Naive thymus-derived CD4-positive, alpha-beta T cell (primary cell): ENCODE results near the gene PXDN. TPM values are rescaled to one million over a fixed set of nuclear protein-coding genes. Genes with fewer than 3 reads are reported as not detected.

Experiments used
- ATAC-seq: fragments of 150-1000 bp; cut with Tn5 transposase; 2 replicates; pipeline ENCODE4 v1.10.0; 2021; ENCODE audit warnings: mild to moderate bottlenecking, moderate library complexity
- CTCF ChIA-PET: fragments of 350-600 bp; sonication (Branson Sonifier 250); formaldehyde crosslinking; loops from one replicate; lab custom pipeline; 2021; ENCODE audit warnings: antibody characterized with exemption; lab: Charles Lee
- POLR2A ChIA-PET: fragments of 350-600 bp; sonication (Branson Sonifier 250); formaldehyde crosslinking; loops from one replicate; lab custom pipeline; 2021; ENCODE audit warnings: antibody characterized with exemption, inconsistent platforms; lab: Charles Lee
- DNase-seq, 9 donors: peaks; one replicate each; pipeline versions ENCODE4 v3.0.0 to v3.0.0-alpha.2; 2020 to 2022; ENCODE audit warnings: mixed read lengths in 1 of 9
- H3K27ac ChIP-seq: one replicate; pipeline ENCODE4 v1.7.0; 2013; ENCODE audit warnings: mild to moderate bottlenecking, low read depth, low read length, moderate library complexity
- H3K27me3 ChIP-seq, 2 donors: one replicate each; pipeline ENCODE4 v1.7.0; 2013; ENCODE audit warnings: low read length in 2 of 2, mild to moderate bottlenecking in 2 of 2, moderate library complexity in 2 of 2; ENCODE audit not compliant: control insufficient read depth in 2 of 2, insufficient read depth in 2 of 2
- H3K36me3 ChIP-seq, 3 experiments: 1 replicate in 2 of 3; 2 replicates in 1 of 3; pipeline ENCODE4 v1.7.0; 2013; ENCODE audit warnings: low read length in 3 of 3, mild to moderate bottlenecking in 3 of 3, moderate library complexity in 1 of 3; ENCODE audit not compliant: insufficient read depth in 3 of 3, control insufficient read depth in 2 of 3
- H3K4me1 ChIP-seq, 2 donors: one replicate each; pipeline ENCODE4 v1.7.0; 2013; ENCODE audit warnings: low read length in 2 of 2, mild to moderate bottlenecking in 2 of 2, moderate library complexity in 1 of 2; ENCODE audit not compliant: control insufficient read depth in 2 of 2, insufficient read depth in 2 of 2
- H3K4me3 ChIP-seq: 2 replicates; pipeline ENCODE4 v1.7.0; 2013; ENCODE audit warnings: mild to moderate bottlenecking, low read length
- H3K9me3 ChIP-seq, 3 experiments: 1 replicate in 2 of 3; 2 replicates in 1 of 3; pipeline ENCODE4 v1.7.0; 2013; ENCODE audit warnings: low read length in 3 of 3; ENCODE audit not compliant: control insufficient read depth in 2 of 3
- H3K27ac Mint-ChIP-seq, 9 donors: one replicate each; pipeline ENCODE4 v1.8.0; 2020 to 2022; ENCODE audit warnings: mixed read lengths in 9 of 9, mild to moderate bottlenecking in 8 of 9, moderate library complexity in 5 of 9, inconsistent platforms in 2 of 9
- H3K27me3 Mint-ChIP-seq, 5 donors: one replicate each; pipeline ENCODE4 v1.8.0; 2021 to 2022; ENCODE audit warnings: mixed read lengths in 5 of 5, mild to moderate bottlenecking in 1 of 5
- H3K36me3 Mint-ChIP-seq, 5 donors: one replicate each; pipeline ENCODE4 v1.8.0; 2020 to 2022; ENCODE audit warnings: mixed read lengths in 5 of 5, mild to moderate bottlenecking in 3 of 5, inconsistent platforms in 1 of 5
- H3K4me1 Mint-ChIP-seq, 7 donors: one replicate each; pipeline ENCODE4 v1.8.0; 2020 to 2022; ENCODE audit warnings: mixed read lengths in 7 of 7, mild to moderate bottlenecking in 3 of 7, inconsistent platforms in 1 of 7
- H3K4me3 Mint-ChIP-seq, 10 donors: one replicate each; pipeline ENCODE4 v1.8.0; 2020 to 2022; ENCODE audit warnings: mild to moderate bottlenecking in 10 of 10, mixed read lengths in 10 of 10, moderate library complexity in 6 of 10, inconsistent platforms in 2 of 10
- H3K9me3 Mint-ChIP-seq, 11 donors: one replicate each; pipeline ENCODE4 v1.8.0; 2020 to 2022; ENCODE audit warnings: mixed read lengths in 11 of 11, mild to moderate bottlenecking in 4 of 11, inconsistent platforms in 1 of 11, moderate library complexity in 1 of 11
- intact Hi-C, 2 donors: fragments of 100-400 bp; cut with micrococcal nuclease; formaldehyde crosslinking; loops; one replicate each; pipeline ENCODE4 v1.15.1; 2023
- polyA plus RNA-seq, 2 donors: library from polyadenylated mRNA; unstranded; fragments of 300-500 nt; fragmentation: Illumina TruSeq; gene quantifications; one replicate each; pipeline ENCODE4 v1.2.3, GENCODE V29; 2021
- total RNA-seq, 6 experiments: library from RNA in 5 of 6; stranded (reverse) in 5 of 6; gene quantifications; 1 replicate in 5 of 6; 2 replicates in 1 of 6; pipeline ENCODE4 v1.2.3 and lab custom pipeline; 2021 to 2026

The PXDN gene
- total and polyA plus RNA-seq, 7 experiments from 2014 or later, result 0.47 to 3.1 (median 1.00) TPM; not detected in 3

DNA sequence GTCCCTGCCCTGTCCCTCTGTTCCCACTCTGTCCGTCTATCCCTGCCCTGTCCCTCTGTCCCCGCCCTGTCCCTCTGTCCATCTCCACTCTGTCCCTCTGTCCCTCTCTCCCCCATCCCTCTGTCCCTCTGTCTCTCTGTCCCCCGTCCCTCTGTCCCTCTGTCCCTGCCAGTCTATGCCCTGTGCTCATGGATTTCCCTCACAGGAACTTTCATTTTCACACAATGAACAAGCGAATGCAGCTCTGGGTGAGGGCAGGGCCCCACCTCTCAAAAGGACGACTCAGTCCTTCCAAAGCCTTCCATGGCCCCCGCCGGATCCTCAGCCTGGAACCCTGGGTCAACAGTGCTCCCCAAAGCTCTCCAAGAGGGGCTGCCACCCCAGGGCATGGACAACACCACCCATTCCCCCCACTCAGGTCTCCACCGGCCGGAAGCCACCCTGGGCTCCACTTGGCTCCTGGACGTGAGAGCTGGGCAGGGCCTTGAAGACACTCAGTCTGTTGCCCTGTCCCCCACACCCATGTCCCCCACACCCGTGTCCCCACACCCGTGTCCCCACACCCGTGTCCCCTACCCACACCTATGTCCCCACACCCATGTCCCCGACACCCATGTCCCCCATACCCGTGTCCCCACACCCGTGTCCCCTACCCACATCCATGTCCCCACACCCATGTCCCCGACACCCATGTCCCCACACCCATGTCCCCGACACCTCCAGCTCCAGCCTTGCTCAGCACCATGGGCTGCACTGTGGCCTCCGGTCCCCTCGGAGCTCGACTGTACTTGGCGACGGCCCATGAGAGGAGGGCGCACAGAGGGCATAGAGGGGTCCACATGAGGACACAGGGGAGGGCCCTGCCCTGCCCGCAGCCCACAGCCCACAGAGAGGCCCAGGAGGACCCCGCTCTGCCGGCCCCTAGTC lies 156.0 kb downstream of the PXDN start:
- intact Hi-C loops, result no loop called here
- POLR2A ChIA-PET, result no interaction called here
- no peak overlapping the region for H3K4me3 Mint-ChIP-seq
- H3K27ac Mint-ChIP-seq, result no peak overlapping the region
- DNase-seq (no peak), ATAC-seq (no peak)
- H3K27ac ChIP-seq, result no peak overlapping the region
- CTCF ChIA-PET, result no interaction called here
- H3K4me1 Mint-ChIP-seq, result peaks cover 0 to 2% (median 0%) of the 10 kb centered on the region in 7 donors
- H3K27me3 ChIP-seq, result no peaks in the 10 kb centered on the region
- no peaks in the 10 kb centered on the region for H3K4me1 ChIP-seq
- no peaks in the 10 kb centered on the region for H3K36me3 ChIP-seq
- H3K27me3 Mint-ChIP-seq, result peaks cover 0 to 27% (median 18%) of the 10 kb centered on the region in 5 donors
- peaks cover 0 to 7% (median 0%) of the 10 kb centered on the region in 5 donors for H3K36me3 Mint-ChIP-seq
- H3K9me3 Mint-ChIP-seq, result peaks cover 0 to 2% (median 0%) of the 10 kb centered on the region in 11 donors
- H3K9me3 ChIP-seq, result no peaks in the 10 kb centered on the region
- no peak overlapping the region for H3K4me3 ChIP-seq

- intact Hi-C loops, result no loop called here
- CTCF ChIA-PET, result no interaction called here
Observed at GRCh38 chr2:1586923-1587840, 157.1 kb downstream of the PXDN start.

DNA sequence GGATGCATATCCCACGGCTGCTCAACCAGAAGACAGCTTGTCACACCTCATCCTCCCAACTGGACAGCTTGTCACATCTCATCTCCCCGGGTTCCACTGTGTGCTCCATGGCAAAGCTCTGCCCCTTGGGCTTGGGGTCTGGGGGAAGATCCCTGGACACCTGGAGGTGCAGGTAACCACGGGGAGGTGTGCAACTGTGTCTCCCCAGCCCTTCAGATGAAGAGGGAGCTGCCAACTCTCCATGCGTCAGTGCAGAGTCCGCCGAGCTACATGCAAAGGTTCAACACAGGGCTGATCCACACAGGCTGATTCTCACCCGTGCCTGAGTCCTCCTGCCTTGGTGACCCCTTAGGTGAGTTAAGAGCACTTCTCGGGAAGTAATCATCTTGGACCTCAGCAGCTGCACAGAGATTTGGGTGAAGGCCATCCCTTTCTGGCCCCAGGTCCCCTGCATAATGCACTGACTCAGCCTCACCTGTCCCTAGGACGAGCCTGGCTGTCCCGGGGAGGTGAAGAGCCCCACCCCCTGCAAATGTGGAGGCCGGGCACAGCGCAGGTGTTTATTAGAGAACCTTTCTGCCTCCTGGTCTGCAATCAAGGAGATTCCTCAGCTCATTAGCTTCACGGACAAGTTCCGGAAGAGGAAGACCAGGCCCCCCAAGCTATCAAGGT lies 157.9 kb downstream of the PXDN start:
- Histone ChIP-seq H3K27ac (no peak overlapping the region), H3K4me1 (no peaks in the 10 kb centered on the region), H3K9me3 (no peaks in the 10 kb centered on the region), H3K27me3 (no peaks in the 10 kb centered on the region), H3K36me3 (no peaks in the 10 kb centered on the region), H3K4me3 (no peak overlapping the region)
- DNase-seq, result no peak
- H3K4me3 Mint-ChIP-seq, result no peak overlapping the region
- H3K9me3 Mint-ChIP-seq, result peaks cover 0 to 4% (median 0%) of the 10 kb centered on the region in 11 donors
- H3K27ac Mint-ChIP-seq, result no peak overlapping the region
- CTCF ChIA-PET, result no interaction called here
- ATAC-seq, result no peak
- peaks cover 0 to 7% (median 0%) of the 10 kb centered on the region in 5 donors for H3K36me3 Mint-ChIP-seq
- peaks cover 0 to 34% (median 23%) of the 10 kb centered on the region in 5 donors for H3K27me3 Mint-ChIP-seq
- POLR2A ChIA-PET, result no interaction called here
- peaks cover 0 to 12% (median 0%) of the 10 kb centered on the region in 7 donors for H3K4me1 Mint-ChIP-seq
- intact Hi-C loops, result no loop called here

More at GRCh38 chr2:1586923-1587840, 157.1 kb downstream of the PXDN start:
- no peak overlapping the region for H3K27ac ChIP-seq
- no peaks in the 10 kb centered on the region for H3K27me3 ChIP-seq
- H3K27ac Mint-ChIP-seq, result no peak overlapping the region
- H3K4me1 Mint-ChIP-seq, result peaks cover 0 to 9% (median 0%) of the 10 kb centered on the region in 7 donors
- peaks cover 0 to 29% (median 21%) of the 10 kb centered on the region in 5 donors for H3K27me3 Mint-ChIP-seq
- H3K9me3 Mint-ChIP-seq, result peaks cover 0 to 2% (median 0%) of the 10 kb centered on the region in 11 donors
- ATAC-seq, result no peak
- no peaks in the 10 kb centered on the region for H3K4me1 ChIP-seq
- no peaks in the 10 kb centered on the region for H3K36me3 ChIP-seq
- H3K4me3 ChIP-seq, result no peak overlapping the region
- H3K4me3 Mint-ChIP-seq, result no peak overlapping the region
- POLR2A ChIA-PET, result no interaction called here
- DNase-seq, result no peak
- no peaks in the 10 kb centered on the region for H3K9me3 ChIP-seq
- peaks cover 0 to 7% (median 0%) of the 10 kb centered on the region in 5 donors for H3K36me3 Mint-ChIP-seq

DNA sequence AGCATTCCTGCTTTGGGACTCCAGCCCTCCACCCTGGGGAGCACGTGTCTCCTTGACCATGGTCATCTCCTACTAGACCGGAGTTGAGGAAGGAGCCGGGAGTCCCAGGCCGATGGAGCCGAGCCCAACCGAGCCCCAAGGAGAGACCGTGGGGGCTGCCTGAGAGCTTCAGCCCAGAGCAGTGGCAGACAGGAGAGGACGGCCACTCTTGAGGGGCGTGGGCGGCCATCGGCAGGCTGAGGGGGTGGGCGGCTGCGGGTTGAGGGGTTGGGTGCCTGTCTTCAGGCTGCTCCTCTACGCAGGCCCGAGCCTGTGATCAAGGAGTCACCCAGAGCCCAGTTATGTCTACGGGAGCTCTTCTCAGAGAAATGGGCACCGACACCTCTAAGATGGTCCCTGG lies 158.7 kb downstream of the PXDN start:
- Histone ChIP-seq H3K36me3 (no peaks in the 10 kb centered on the region), H3K4me3 (no peak overlapping the region), H3K27me3 (no peaks in the 10 kb centered on the region), H3K27ac (no peak overlapping the region), H3K9me3 (no peaks in the 10 kb centered on the region), H3K4me1 (no peaks in the 10 kb centered on the region)
- no peak for DNase-seq
- Mint-ChIP-seq H3K27me3 (peaks cover 0 to 26% (median 16%) of the 10 kb centered on the region in 5 donors), H3K4me3 (no peak overlapping the region), H3K36me3 (peaks cover 0 to 4% (median 0%) of the 10 kb centered on the region in 5 donors), H3K9me3 (peaks cover 0 to 4% (median 0%) of the 10 kb centered on the region in 11 donors), H3K27ac (no peak overlapping the region), H3K4me1 (peaks cover 0 to 12% (median 0%) of the 10 kb centered on the region in 7 donors)
- intact Hi-C loops, result no loop called here
- ATAC-seq, result no peak
- CTCF ChIA-PET, result no interaction called here
- POLR2A ChIA-PET, result no interaction called here

GRCh38 chr2:1584691-1585485 lies 159.4 kb downstream of the PXDN start:
- no peak overlapping the region for H3K27ac Mint-ChIP-seq
- intact Hi-C loops, result no loop called here
- no peak for DNase-seq
- CTCF ChIA-PET, result no interaction called here
- H3K4me1 Mint-ChIP-seq, result peaks cover 0 to 15% (median 0%) of the 10 kb centered on the region in 7 donors
- Histone ChIP-seq H3K4me3 (no peak overlapping the region), H3K9me3 (no peaks in the 10 kb centered on the region), H3K27ac (no peak overlapping the region), H3K27me3 (no peaks in the 10 kb centered on the region), H3K36me3 (no peaks in the 10 kb centered on the region), H3K4me1 (no peaks in the 10 kb centered on the region)
- peaks cover 0 to 4% (median 0%) of the 10 kb centered on the region in 11 donors for H3K9me3 Mint-ChIP-seq
- no peaks in the 10 kb centered on the region for H3K36me3 Mint-ChIP-seq
- POLR2A ChIA-PET, result no interaction called here
- H3K4me3 Mint-ChIP-seq, result no peak overlapping the region
- H3K27me3 Mint-ChIP-seq, result peaks cover 0 to 22% (median 8%) of the 10 kb centered on the region in 5 donors
- ATAC-seq, result no peak
